GM18505 (cell line): Measurements from ENCODE around the gene LARGE2.
A peak's percentile ranks its signal among the peaks of the same experiment; 100 is the strongest.

Source experiments
- ATAC-seq: cut with Tn5 transposase; IDR thresholded peaks from one replicate; pipeline ENCODE4 v1.9.1; 2021; ENCODE audit not compliant: unreplicated experiment
- POLR2A ChIP-seq: IDR thresholded peaks from 4 replicates; pipeline ENCODE4 v1.6.1; 2011; ENCODE audit warnings: borderline replicate concordance; ENCODE audit not compliant: insufficient read depth, insufficient read length; ENCODE audit errors: extremely low read depth

The LARGE2 gene

DNA sequence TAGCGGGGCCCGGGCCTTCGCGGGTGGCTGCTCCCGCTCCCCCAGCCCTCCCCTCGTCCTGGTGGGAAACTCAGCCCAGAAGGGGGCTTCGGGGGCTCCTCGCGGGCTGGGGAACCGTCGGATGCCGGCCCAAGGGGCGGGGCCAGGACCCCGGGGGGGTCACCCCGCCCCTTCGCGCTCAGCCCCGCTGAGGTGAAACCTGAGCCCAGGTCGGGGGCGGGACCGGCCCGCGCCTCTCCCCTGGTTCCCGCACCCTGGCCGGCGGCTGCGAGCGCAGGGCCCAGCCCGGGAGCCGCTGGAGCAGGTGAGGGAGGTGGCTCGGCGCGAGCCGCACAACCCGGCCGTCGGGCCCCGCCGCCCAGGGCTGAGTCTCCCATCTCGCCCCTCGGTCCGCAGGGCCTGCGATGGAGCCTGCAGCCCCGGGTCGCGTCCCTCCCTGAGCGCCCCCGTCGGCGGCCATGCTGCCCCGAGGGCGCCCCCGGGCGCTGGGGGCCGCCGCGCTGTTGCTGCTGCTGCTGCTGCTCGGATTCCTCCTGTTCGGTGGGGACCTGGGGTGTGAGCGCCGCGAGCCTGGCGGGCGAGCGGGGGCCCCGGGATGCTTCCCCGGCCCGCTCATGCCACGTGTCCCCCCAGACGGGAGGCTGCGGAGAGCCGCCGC, at the start of gene LARGE2:
TSS of gene LARGE2 (plus strand) at position 232 of the 658 bp plus-strand sequence. CDS start at position 459, 227 bp downstream.
- ATAC-seq = no peak
- TF ChIP-seq POLR2A = no peak

GRCh38 chr11:45876401-45876800, 46.1 kb upstream of the LARGE2 start:
- no peak for ATAC-seq
- no peak for TF ChIP-seq POLR2A

DNA sequence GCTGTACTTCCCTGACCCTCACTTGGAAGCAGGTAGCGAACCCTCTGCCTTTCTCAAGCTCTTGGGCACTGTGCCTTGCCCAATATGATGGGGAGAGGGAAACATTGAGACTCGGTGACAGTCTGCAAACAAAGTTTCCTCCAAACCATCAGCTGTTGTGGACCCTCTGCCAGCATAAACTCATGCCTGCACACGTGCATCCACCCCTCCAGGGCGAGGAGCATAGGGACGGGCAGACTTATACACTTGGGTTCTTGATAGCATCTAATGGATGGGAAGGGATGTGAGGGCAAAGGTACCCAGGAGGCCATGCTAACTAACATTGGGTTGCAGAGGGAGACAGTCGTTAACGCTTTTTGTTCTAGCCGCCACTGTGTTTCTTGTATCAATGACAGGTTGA, 45.2 kb upstream of the LARGE2 start:
- no peak for ATAC-seq
- TF ChIP-seq POLR2A = no peak

- no peak for ATAC-seq
- no peak for TF ChIP-seq POLR2A
Observed at GRCh38 chr11:45877845-45878244, 44.6 kb upstream of the LARGE2 start.

GRCh38 chr11:45879803-45880686, 42.4 kb upstream of the LARGE2 start:
- no peak for TF ChIP-seq POLR2A
- no peak for ATAC-seq

DNA sequence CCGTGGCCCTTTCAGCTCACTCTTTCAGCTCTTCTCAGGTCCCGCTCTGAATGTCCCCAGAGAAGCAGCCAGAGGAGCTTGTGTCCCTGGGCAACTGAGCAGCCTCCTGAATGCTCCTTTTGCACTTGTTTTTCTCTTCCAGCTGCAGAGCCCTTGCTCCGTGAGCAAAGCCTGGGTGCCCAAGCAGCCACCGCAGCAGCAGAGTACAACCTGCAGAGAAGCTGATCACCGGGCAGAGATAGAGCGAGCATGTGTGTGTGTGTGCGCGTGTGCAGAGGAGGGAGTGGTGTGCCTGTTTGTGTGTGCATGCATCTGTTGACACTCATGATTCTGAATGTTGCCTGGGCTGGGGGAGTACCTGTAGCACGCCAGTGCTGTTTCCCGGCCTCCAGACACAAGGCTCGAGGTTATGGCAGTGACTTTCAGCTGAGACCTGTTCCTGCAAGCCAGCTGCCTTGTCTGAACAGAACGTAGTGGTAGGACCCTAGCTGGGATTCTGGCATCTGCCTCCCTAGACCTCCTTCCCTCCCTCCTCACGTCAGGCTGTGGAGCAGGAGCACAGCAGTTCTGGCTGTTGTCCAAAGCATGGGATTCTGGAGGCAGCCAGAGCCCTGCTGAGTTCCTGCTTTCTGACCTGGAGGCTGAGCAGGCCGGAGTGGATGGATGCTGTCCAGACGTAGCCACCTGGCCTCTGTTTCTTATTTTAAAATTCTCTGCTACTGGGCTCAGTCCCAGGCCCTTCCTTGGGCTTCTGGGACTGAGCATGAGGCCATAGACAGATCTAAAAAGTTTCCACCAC, 41.5 kb upstream of the LARGE2 start:
- ATAC-seq = no peak
- TF ChIP-seq POLR2A = no peak

GRCh38 chr11:45881708-45882368, 40.6 kb upstream of the LARGE2 start:
- ATAC-seq = no peak

GRCh38 chr11:45884596-45885185, 37.8 kb upstream of the LARGE2 start:
- no peak for TF ChIP-seq POLR2A
- ATAC-seq = no peak

More at GRCh38 chr11:45881708-45882368, 40.6 kb upstream of the LARGE2 start:
- no peak for TF ChIP-seq POLR2A

GRCh38 chr11:45885274-45885920, 37.1 kb upstream of the LARGE2 start, which contains the start of gene MAPK8IP1:
Gene MAPK8IP1 (plus strand): TSS chr11:45885651. CDS start chr11:45885821, 170 bp downstream.
- TF ChIP-seq POLR2A = no peak
- peak; percentile 60 for ATAC-seq

DNA sequence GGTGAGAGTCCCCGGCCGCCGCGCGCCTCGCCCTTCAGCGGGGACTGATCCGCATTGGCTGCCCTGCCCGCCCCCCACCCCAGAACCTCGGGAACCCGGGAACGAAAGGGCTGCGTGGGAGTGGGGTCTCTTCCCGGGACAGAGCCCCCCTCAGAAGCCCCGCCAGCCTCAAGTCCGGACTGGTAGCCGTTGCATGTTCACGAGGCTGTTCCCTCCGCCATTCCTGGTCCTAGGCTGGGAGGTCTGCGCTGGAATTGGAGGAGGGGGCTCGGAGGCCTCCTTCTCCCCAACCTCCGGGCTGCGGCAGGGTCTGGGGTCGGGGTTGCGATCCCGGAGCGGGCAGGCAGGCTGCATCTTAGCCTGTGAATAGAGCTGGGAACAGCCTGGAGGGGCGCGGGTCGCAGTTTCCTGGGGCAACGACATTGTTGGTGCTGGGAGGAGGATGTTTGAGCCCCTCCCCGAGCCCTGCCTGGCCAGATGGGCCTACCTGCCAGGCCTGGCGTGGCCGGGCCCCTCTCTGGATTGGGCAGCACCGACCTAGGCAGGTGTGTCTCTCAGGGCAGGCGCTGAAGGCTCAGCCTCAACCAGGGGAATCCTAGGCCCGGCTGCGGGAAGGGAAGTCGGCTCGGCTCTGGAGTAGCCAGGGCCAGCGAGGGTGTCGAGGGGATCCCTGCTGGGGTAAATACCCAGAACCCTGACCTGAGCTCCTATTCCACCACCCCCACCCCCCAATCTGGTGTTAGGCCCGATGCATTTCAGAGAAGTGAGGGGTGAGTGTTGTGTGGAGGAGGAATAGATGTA, 36.3 kb upstream of the LARGE2 start:
- TF ChIP-seq POLR2A = no peak
- no peak for ATAC-seq

DNA sequence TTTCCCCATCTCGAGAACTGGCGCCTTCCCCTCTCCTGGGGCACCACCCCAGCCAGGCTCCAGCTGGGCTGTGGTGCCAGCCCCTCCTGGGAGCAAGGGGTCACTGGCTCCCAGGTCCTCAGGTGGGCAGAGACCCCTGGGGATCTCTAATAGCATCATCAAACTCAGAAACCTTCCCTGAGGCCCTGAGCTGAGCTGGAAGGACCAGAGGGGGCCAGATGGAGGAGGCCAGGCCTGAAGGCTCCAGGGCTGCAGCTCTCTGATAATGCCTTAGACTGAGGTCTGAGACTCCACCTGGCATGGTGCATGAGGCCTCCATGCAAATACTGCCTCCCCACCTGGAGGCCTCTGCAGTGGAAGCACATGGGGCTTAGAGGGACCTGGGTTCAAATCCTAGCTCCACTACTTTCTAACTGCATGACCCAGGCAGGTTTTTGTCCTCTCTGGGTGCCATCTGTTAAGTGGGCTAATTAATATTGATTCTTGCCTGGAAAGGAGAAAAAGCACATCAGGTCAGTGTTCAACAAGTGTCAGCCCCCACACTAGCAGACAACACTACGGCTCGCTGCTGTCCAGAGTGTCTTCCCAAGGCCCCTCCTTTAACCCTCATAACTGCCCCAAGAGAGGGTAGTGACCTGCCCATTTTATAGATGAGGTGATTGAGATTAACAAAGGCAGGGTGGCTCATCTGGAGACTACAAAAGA, 35.5 kb upstream of the LARGE2 start:
- TF ChIP-seq POLR2A = no peak
- no peak for ATAC-seq

GRCh38 chr11:45887587-45887986, 34.9 kb upstream of the LARGE2 start:
- TF ChIP-seq POLR2A = no peak
- ATAC-seq = no peak
